ENCODE results near the gene RASAL1. TPM values are rescaled to one million over a fixed set of nuclear protein-coding genes. Genes with fewer than 3 reads are reported as not detected.
A peak's percentile ranks its signal among the peaks of the same experiment; 100 is the strongest.

Gene RASAL1
- total and polyA plus RNA-seq, 7 experiments from 2014 or later, result 0.19 to 2.1 (median 1.4) TPM

GRCh38 chr12:113171543-113171942 is 36.0 kb upstream of the RASAL1 start:
- H3K36me3 ChIP-seq (ENCODE audit: control insufficient read depth in 2 of 3, insufficient read depth in 3 of 3, low read length in 3 of 3), result peaks cover 32 to 93% (median 44%) of the 10 kb centered on the region in 3 experiments
- no peak overlapping the region for H3K4me3 Mint-ChIP-seq
- CTCF ChIA-PET, result interaction anchor here (0.6 to 2.0 kb wide), 2 partner anchors 123 to 251 kb away, joined by 3 to 8 read pairs; no protein-coding TSS in a partner anchor
- no peak overlapping the region for H3K4me3 ChIP-seq (ENCODE audit: low read length)
- H3K27me3 Mint-ChIP-seq, result no peaks in the 10 kb centered on the region
- no peaks in the 10 kb centered on the region for H3K27me3 ChIP-seq (ENCODE audit: control insufficient read depth in 2 of 2, insufficient read depth in 2 of 2, low read length in 2 of 2)
- no peaks in the 10 kb centered on the region for H3K9me3 ChIP-seq (ENCODE audit: control insufficient read depth in 2 of 3, low read length in 3 of 3)
- no peak for DNase-seq
- H3K4me1 Mint-ChIP-seq, result peaks cover 2 to 10% (median 6%) of the 10 kb centered on the region in 7 donors
- H3K27ac Mint-ChIP-seq, result no peak overlapping the region
- POLR2A ChIA-PET, result interaction anchor here (0.7 kb wide), 1 partner anchor 82 kb away, joined by 3 read pairs; no protein-coding TSS in a partner anchor
- H3K27ac ChIP-seq (ENCODE audit: low read depth, low read length), result no peak overlapping the region
- H3K4me1 ChIP-seq (ENCODE audit: control insufficient read depth in 2 of 2, insufficient read depth in 2 of 2, low read length in 2 of 2), result no peaks in the 10 kb centered on the region
- no peaks in the 10 kb centered on the region for H3K9me3 Mint-ChIP-seq
- ATAC-seq, result no peak
- intact Hi-C loops (cut with micrococcal nuclease), result loop anchor here in 1 of 2 donors (5.0 kb wide), 1 partner anchor 269 kb away; no protein-coding TSS in a partner anchor
- H3K36me3 Mint-ChIP-seq, result peaks cover 13 to 49% (median 21%) of the 10 kb centered on the region in 5 donors

GRCh38 chr12:113170926-113171325 is 35.4 kb upstream of the RASAL1 start:
- Histone ChIP-seq H3K27me3 (ENCODE audit: control insufficient read depth in 2 of 2, insufficient read depth in 2 of 2, low read length in 2 of 2) (no peaks in the 10 kb centered on the region), H3K9me3 (ENCODE audit: control insufficient read depth in 2 of 3, low read length in 3 of 3) (no peaks in the 10 kb centered on the region), H3K27ac (ENCODE audit: low read depth, low read length) (no peak overlapping the region), H3K36me3 (ENCODE audit: control insufficient read depth in 2 of 3, insufficient read depth in 3 of 3, low read length in 3 of 3) (peaks cover 31 to 93% (median 44%) of the 10 kb centered on the region in 3 experiments), H3K4me3 (ENCODE audit: low read length) (no peak overlapping the region), H3K4me1 (ENCODE audit: control insufficient read depth in 2 of 2, insufficient read depth in 2 of 2, low read length in 2 of 2) (no peaks in the 10 kb centered on the region)
- H3K27me3 Mint-ChIP-seq, result no peaks in the 10 kb centered on the region
- ATAC-seq (no peak), DNase-seq (no peak)
- intact Hi-C loops (cut with micrococcal nuclease), result loop anchor here in 1 of 2 donors (5.0 kb wide), 1 partner anchor 269 kb away; no protein-coding TSS in a partner anchor
- H3K4me3 Mint-ChIP-seq, result no peak overlapping the region
- peaks cover 13 to 53% (median 21%) of the 10 kb centered on the region in 5 donors for H3K36me3 Mint-ChIP-seq
- H3K4me1 Mint-ChIP-seq, result peaks cover 2 to 10% (median 6%) of the 10 kb centered on the region in 7 donors
- POLR2A ChIA-PET, result no interaction called here
- no peaks in the 10 kb centered on the region for H3K9me3 Mint-ChIP-seq
- CTCF ChIA-PET, result interaction anchor here (2.0 kb wide), 1 partner anchor 122 kb away, joined by 8 read pairs; no protein-coding TSS in a partner anchor
- H3K27ac Mint-ChIP-seq, result peak overlapping the region in 2 of 9 donors; percentile 4 to 9

GRCh38 chr12:113170457-113170856 is 34.9 kb upstream of the RASAL1 start:
- intact Hi-C loops (cut with micrococcal nuclease), result loop anchor here in 1 of 2 donors (5.0 kb wide), 1 partner anchor 268 kb away; no protein-coding TSS in a partner anchor
- Mint-ChIP-seq H3K4me3 (no peak overlapping the region), H3K36me3 (peaks cover 13 to 55% (median 22%) of the 10 kb centered on the region in 5 donors), H3K4me1 (peaks cover 2 to 10% (median 6%) of the 10 kb centered on the region in 7 donors), H3K27me3 (no peaks in the 10 kb centered on the region), H3K27ac (no peak overlapping the region), H3K9me3 (no peaks in the 10 kb centered on the region)
- DNase-seq (no peak), ATAC-seq (no peak)
- ChIA-PET CTCF (interaction anchor here (0.6 to 2.0 kb wide), 2 partner anchors 121 to 239 kb away, joined by 3 to 8 read pairs; no protein-coding TSS in a partner anchor), POLR2A (no interaction called here)
- Histone ChIP-seq H3K27ac (ENCODE audit: low read depth, low read length) (no peak overlapping the region), H3K9me3 (ENCODE audit: control insufficient read depth in 2 of 3, low read length in 3 of 3) (no peaks in the 10 kb centered on the region), H3K4me3 (ENCODE audit: low read length) (no peak overlapping the region), H3K27me3 (ENCODE audit: control insufficient read depth in 2 of 2, insufficient read depth in 2 of 2, low read length in 2 of 2) (no peaks in the 10 kb centered on the region), H3K4me1 (ENCODE audit: control insufficient read depth in 2 of 2, insufficient read depth in 2 of 2, low read length in 2 of 2) (no peaks in the 10 kb centered on the region), H3K36me3 (ENCODE audit: control insufficient read depth in 2 of 3, insufficient read depth in 3 of 3, low read length in 3 of 3) (peaks cover 31 to 97% (median 44%) of the 10 kb centered on the region in 3 experiments)

- Histone ChIP-seq H3K4me1 (ENCODE audit: control insufficient read depth in 2 of 2, insufficient read depth in 2 of 2, low read length in 2 of 2) (no peaks in the 10 kb centered on the region), H3K27me3 (ENCODE audit: control insufficient read depth in 2 of 2, insufficient read depth in 2 of 2, low read length in 2 of 2) (no peaks in the 10 kb centered on the region), H3K4me3 (ENCODE audit: low read length) (no peak overlapping the region), H3K9me3 (ENCODE audit: control insufficient read depth in 2 of 3, low read length in 3 of 3) (no peaks in the 10 kb centered on the region), H3K27ac (ENCODE audit: low read depth, low read length) (no peak overlapping the region), H3K36me3 (ENCODE audit: control insufficient read depth in 2 of 3, insufficient read depth in 3 of 3, low read length in 3 of 3) (peaks cover 31 to 99% (median 44%) of the 10 kb centered on the region in 3 experiments)
- ChIA-PET POLR2A (no interaction called here), CTCF (interaction anchor here (0.6 to 0.9 kb wide), 2 partner anchors 71 to 240 kb away, joined by 3 read pairs; no protein-coding TSS in a partner anchor)
- H3K9me3 Mint-ChIP-seq, result no peaks in the 10 kb centered on the region
- no peak overlapping the region for H3K4me3 Mint-ChIP-seq
- H3K27ac Mint-ChIP-seq, result no peak overlapping the region
- H3K4me1 Mint-ChIP-seq, result peaks cover 2 to 8% (median 6%) of the 10 kb centered on the region in 7 donors
- intact Hi-C loops (cut with micrococcal nuclease), result loop anchor here in 1 of 2 donors (5.0 kb wide), 1 partner anchor 267 kb away; no protein-coding TSS in a partner anchor
- H3K36me3 Mint-ChIP-seq, result peaks cover 10 to 55% (median 22%) of the 10 kb centered on the region in 5 donors
- H3K27me3 Mint-ChIP-seq, result no peaks in the 10 kb centered on the region
- no peak for DNase-seq
- no peak for ATAC-seq
Measured at GRCh38 chr12:113169697-113170096, 34.1 kb upstream of the RASAL1 start.

GRCh38 chr12:113167868-113168267 is 32.3 kb upstream of the RASAL1 start:
- intact Hi-C loops (cut with micrococcal nuclease), result no loop called here

GRCh38 chr12:113165521-113166450 is 30.2 kb upstream of the RASAL1 start:
- intact Hi-C loops (cut with micrococcal nuclease), result no loop called here
- no peak overlapping the region for H3K4me3 ChIP-seq (ENCODE audit: low read length)
- Mint-ChIP-seq H3K27ac (peak overlapping the region in 2 of 9 donors; percentile 25 to 26), H3K36me3 (peaks cover 0 to 33% (median 8%) of the 10 kb centered on the region in 5 donors), H3K4me3 (peak overlapping the region in 1 of 10 donors; percentile 63), H3K27me3 (no peaks in the 10 kb centered on the region), H3K4me1 (peaks cover 0 to 2% (median under 1%) of the 10 kb centered on the region in 7 donors), H3K9me3 (no peaks in the 10 kb centered on the region)
- no peak overlapping the region for H3K27ac ChIP-seq (ENCODE audit: low read depth, low read length)
- DNase-seq, result no peak
- no peaks in the 10 kb centered on the region for H3K4me1 ChIP-seq (ENCODE audit: control insufficient read depth in 2 of 2, insufficient read depth in 2 of 2, low read length in 2 of 2)
- CTCF ChIA-PET, result interaction anchor here (2.1 kb wide), 1 partner anchor 9 kb away, joined by 8 read pairs; no protein-coding TSS in a partner anchor
- H3K9me3 ChIP-seq (ENCODE audit: control insufficient read depth in 2 of 3, low read length in 3 of 3), result no peaks in the 10 kb centered on the region
- POLR2A ChIA-PET, result interaction anchor here (1.3 kb wide), 1 partner anchor 12 kb away, joined by 4 read pairs; no protein-coding TSS in a partner anchor
- no peak for ATAC-seq
- H3K36me3 ChIP-seq (ENCODE audit: control insufficient read depth in 2 of 3, insufficient read depth in 3 of 3, low read length in 3 of 3), result peaks cover 14 to 97% (median 24%) of the 10 kb centered on the region in 3 experiments
- no peaks in the 10 kb centered on the region for H3K27me3 ChIP-seq (ENCODE audit: control insufficient read depth in 2 of 2, insufficient read depth in 2 of 2, low read length in 2 of 2)

More at GRCh38 chr12:113167868-113168267, 32.3 kb upstream of the RASAL1 start:
- Mint-ChIP-seq H3K9me3 (no peaks in the 10 kb centered on the region), H3K36me3 (peaks cover 6 to 45% (median 17%) of the 10 kb centered on the region in 5 donors), H3K27ac (no peak overlapping the region), H3K4me3 (no peak overlapping the region), H3K4me1 (peaks cover 0 to 6% (median 4%) of the 10 kb centered on the region in 7 donors), H3K27me3 (no peaks in the 10 kb centered on the region)
- ATAC-seq (no peak), DNase-seq (no peak)
- Histone ChIP-seq H3K4me1 (ENCODE audit: control insufficient read depth in 2 of 2, insufficient read depth in 2 of 2, low read length in 2 of 2) (no peaks in the 10 kb centered on the region), H3K9me3 (ENCODE audit: control insufficient read depth in 2 of 3, low read length in 3 of 3) (no peaks in the 10 kb centered on the region), H3K36me3 (ENCODE audit: control insufficient read depth in 2 of 3, insufficient read depth in 3 of 3, low read length in 3 of 3) (peaks cover 24 to 100% (median 38%) of the 10 kb centered on the region in 3 experiments), H3K27me3 (ENCODE audit: control insufficient read depth in 2 of 2, insufficient read depth in 2 of 2, low read length in 2 of 2) (no peaks in the 10 kb centered on the region), H3K27ac (ENCODE audit: low read depth, low read length) (no peak overlapping the region), H3K4me3 (ENCODE audit: low read length) (no peak overlapping the region)
- ChIA-PET CTCF (interaction anchor here (0.9 kb wide), 1 partner anchor 15 kb away, joined by 3 read pairs; no protein-coding TSS in a partner anchor), POLR2A (no interaction called here)

All from naive thymus-derived CD4-positive, alpha-beta T cell (primary cell).